GM12875 (cell line): Measurements from ENCODE around the gene SPTLC1.

Source experiments
- H3K4me3 ChIP-seq: one replicate; pipeline ENCODE4 v1.5.1; 2011; ENCODE audit warnings: low read depth, low read length, control low read depth
- CTCF ChIP-seq: IDR thresholded peaks from 2 replicates; pipeline ENCODE4 v1.5.1; 2011; ENCODE audit warnings: low read depth, mild to moderate bottlenecking, control low read depth, inconsistent platforms, low read length, moderate library complexity, borderline replicate concordance; ENCODE audit not compliant: insufficient read depth

Gene SPTLC1

GRCh38 chr9:92046676-92047075 is 68.5 kb downstream of the SPTLC1 start:
- no peak overlapping the region for H3K4me3 ChIP-seq
- TF ChIP-seq CTCF, result no peak

- TF ChIP-seq CTCF, result no peak
Observed at GRCh38 chr9:92044936-92045335, 70.3 kb downstream of the SPTLC1 start.

GRCh38 chr9:92043002-92043401 is 72.2 kb downstream of the SPTLC1 start:
- TF ChIP-seq CTCF, result no peak
- no peak overlapping the region for H3K4me3 ChIP-seq

More at GRCh38 chr9:92044936-92045335, 70.3 kb downstream of the SPTLC1 start:
- no peak overlapping the region for H3K4me3 ChIP-seq

- TF ChIP-seq CTCF, result no peak
- H3K4me3 ChIP-seq, result no peak overlapping the region
Observed at GRCh38 chr9:92042260-92042659, 73.0 kb downstream of the SPTLC1 start.

GRCh38 chr9:92036756-92037155 is 78.5 kb downstream of the SPTLC1 start:
- TF ChIP-seq CTCF, result no peak
- no peak overlapping the region for H3K4me3 ChIP-seq

GRCh38 chr9:92036411-92036746 is 78.8 kb downstream of the SPTLC1 start:
- H3K4me3 ChIP-seq, result no peak overlapping the region
- no peak for TF ChIP-seq CTCF

- H3K4me3 ChIP-seq, result no peak overlapping the region
- TF ChIP-seq CTCF, result no peak
Observed at GRCh38 chr9:92035687-92036410, 79.4 kb downstream of the SPTLC1 start.
